AG08395 (cell line): ENCODE measurements around the gene ECHDC3.

Experiments
- DNase-seq: peaks from one replicate; pipeline ENCODE4 v3.0.0; 2012; ENCODE audit warnings: mixed read lengths, low spot score

ECHDC3 gene

GRCh38 chr10:11782793-11783557 is 40.8 kb downstream of the ECHDC3 start:
- DNase-seq = peak; percentile 69

- no peak for DNase-seq
These were observed 41.3 kb downstream of the ECHDC3 start for GRCh38 chr10:11783558-11783865.

GRCh38 chr10:11787374-11787773 is 45.2 kb downstream of the ECHDC3 start:
- no peak for DNase-seq

- no peak for DNase-seq
These were observed 45.7 kb downstream of the ECHDC3 start for GRCh38 chr10:11787846-11788245.

- DNase-seq = no peak
These were observed 47.1 kb downstream of the ECHDC3 start for GRCh38 chr10:11789306-11789705.

- DNase-seq = no peak
These were observed 47.8 kb downstream of the ECHDC3 start for GRCh38 chr10:11789956-11790355.

GRCh38 chr10:11793762-11794479 is 51.7 kb downstream of the ECHDC3 start:
- DNase-seq = peak; percentile 54

- no peak for DNase-seq
These were observed 52.4 kb downstream of the ECHDC3 start for GRCh38 chr10:11794566-11794965.

GRCh38 chr10:11795101-11795920 is 53.1 kb downstream of the ECHDC3 start:
- no peak for DNase-seq

- no peak for DNase-seq
These were observed 54.3 kb downstream of the ECHDC3 start for GRCh38 chr10:11796474-11796873.

GRCh38 chr10:11797281-11797680 is 55.1 kb downstream of the ECHDC3 start:
- DNase-seq = no peak

GRCh38 chr10:11797847-11798633 is 55.9 kb downstream of the ECHDC3 start:
- no peak for DNase-seq

GRCh38 chr10:11798845-11799735 is 56.9 kb downstream of the ECHDC3 start:
- no peak for DNase-seq

- no peak for DNase-seq
These were observed 57.5 kb downstream of the ECHDC3 start for GRCh38 chr10:11799736-11800080.

GRCh38 chr10:11804336-11804735 is 62.2 kb downstream of the ECHDC3 start:
- DNase-seq = no peak

- no peak for DNase-seq
These were observed 63.6 kb downstream of the ECHDC3 start for GRCh38 chr10:11805792-11806191.

- no peak for DNase-seq
These were observed 64.5 kb downstream of the ECHDC3 start for GRCh38 chr10:11806706-11807105.

GRCh38 chr10:11808808-11809207 is 66.6 kb downstream of the ECHDC3 start:
- DNase-seq = no peak

GRCh38 chr10:11810313-11810766 is 68.2 kb downstream of the ECHDC3 start:
- DNase-seq = no peak

- DNase-seq = no peak
These were observed 68.8 kb downstream of the ECHDC3 start for GRCh38 chr10:11810973-11811372.

GRCh38 chr10:11813177-11813576 is 71.0 kb downstream of the ECHDC3 start:
- no peak for DNase-seq
